Measurements from ENCODE around the gene ASPM. TPM values are rescaled to one million over a fixed set of nuclear protein-coding genes. Genes with fewer than 3 reads are reported as not detected.
"Not testable (repeated sequence)": the region's sequence is repeated elsewhere in the genome, so short reads cannot be mapped to it uniquely, and the experiment has no call there.

Gene ASPM
- polyA plus RNA-seq, 2 of the 4 experiments (the other 2 are of a cell fraction): 19.0 to 35.5 TPM

DNA sequence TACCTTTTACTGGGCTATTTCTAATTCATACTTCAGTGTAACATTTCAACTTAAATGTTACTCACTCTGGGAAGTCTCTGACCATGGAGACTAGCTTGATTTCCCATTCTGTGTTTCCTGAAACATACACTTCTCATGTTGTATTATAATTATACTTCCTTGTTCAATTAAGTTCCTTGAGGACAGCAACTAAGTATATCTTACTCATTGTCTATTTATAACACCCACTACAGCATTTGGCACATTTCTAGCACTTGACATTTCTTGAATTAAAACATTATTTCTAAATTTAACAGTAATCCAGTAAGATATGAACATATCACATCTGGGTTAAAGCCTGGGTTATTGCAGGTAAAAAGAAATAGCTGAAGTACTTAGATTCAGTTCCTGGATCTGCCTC lies 47.0 kb downstream of the ASPM start:
- ChIA-PET CTCF (no interaction called here), POLR2A (no interaction called here)
- FAIRE-seq (no peak), DNase-seq (ENCODE audit: low read depth in 1 of 2, low spot score in 1 of 2) (no peak), ATAC-seq (no peak)
- H3K4me3 ChIP-seq: no peak overlapping the region
- H3K27ac ChIP-seq: no peak overlapping the region
- H3K9me3 ChIP-seq: no peaks in the 10 kb centered on the region
- H3K4me2 ChIP-seq: no peak overlapping the region
- no peak for TF ChIP-seq MYC (IDR thresholded peaks at IDR 0.05; ENCODE audit: borderline replicate concordance, low read length)
- TF ChIP-seq HOXB13 (CRISPR knock-in tag; IDR thresholded peaks at IDR 0.05; ENCODE audit: low read depth): no peak
- TF ChIP-seq CBX8 (IDR thresholded peaks at IDR 0.05): no peak
- TF ChIP-seq ZNF302 (CRISPR knock-in tag; IDR thresholded peaks at IDR 0.05): no peak
- TF ChIP-seq KDM1A (IDR thresholded peaks at IDR 0.05; ENCODE audit: low read depth): no peak
- H3K4me1 ChIP-seq: peaks cover 7% of the 10 kb centered on the region; the same call in 1 of the 3 replicates

DNA sequence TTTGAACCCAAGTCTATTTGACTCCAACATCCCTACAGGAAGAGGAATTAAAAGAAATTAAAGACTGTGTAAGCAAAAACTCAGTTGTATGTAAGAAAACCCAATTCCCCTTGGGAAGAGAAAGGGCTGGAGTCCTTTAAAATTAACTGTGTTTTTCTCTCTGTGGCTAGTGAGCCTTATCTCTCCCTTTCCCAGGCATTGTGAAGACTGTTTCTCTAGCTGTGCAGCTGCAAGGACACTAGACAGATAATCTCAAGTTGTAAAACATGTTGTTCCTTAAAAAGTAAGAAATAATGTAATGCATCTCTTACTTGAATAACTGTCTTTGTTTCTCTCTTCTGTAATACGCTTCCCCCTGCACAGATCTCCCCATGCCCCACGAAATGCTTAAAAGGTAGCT lies 49.5 kb downstream of the ASPM start:
- ATAC-seq; CTCF ChIA-PET; H3K4me3 ChIP-seq; H3K27ac ChIP-seq; H3K9me3 ChIP-seq; DNase-seq (ENCODE audit: low read depth in 1 of 2, low spot score in 1 of 2); POLR2A ChIA-PET; H3K4me2 ChIP-seq; FAIRE-seq: not testable (repeated sequence)
- 100% methylated on average over 2 of the region's 2 CpGs for WGBS (ENCODE audit: missing lambda C conversion rate)
- peaks cover 15% of the 10 kb centered on the region; the same call in 1 of the 3 replicates for H3K4me1 ChIP-seq

DNA sequence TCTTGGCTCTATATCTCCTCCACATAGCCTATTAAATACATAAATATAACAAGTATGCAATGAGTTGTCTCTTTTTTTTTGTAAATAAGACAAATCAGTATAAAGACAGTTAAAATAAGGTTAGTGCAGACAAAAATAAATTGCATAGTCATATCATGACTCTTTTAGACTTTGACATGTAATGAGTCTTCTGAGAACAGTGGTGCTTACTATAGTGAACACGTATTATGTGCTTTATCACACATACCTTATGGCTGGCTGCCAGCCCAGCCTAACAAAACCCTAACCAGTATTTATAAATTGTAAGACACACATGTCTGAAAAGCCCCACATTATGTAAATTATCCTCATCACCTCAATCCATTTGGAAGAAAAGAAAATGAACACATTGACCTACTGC lies 50.3 kb downstream of the ASPM start:
- WGBS (ENCODE audit: missing lambda C conversion rate): 87% methylated on average over 1 of the region's 1 CpG
- FAIRE-seq (no peak), DNase-seq (ENCODE audit: low read depth in 1 of 2, low spot score in 1 of 2) (no peak), ATAC-seq (no peak)
- no peaks in the 10 kb centered on the region for H3K9me3 ChIP-seq
- no peak overlapping the region for H3K4me2 ChIP-seq
- TF ChIP-seq KDM1A (IDR thresholded peaks at IDR 0.05; ENCODE audit: low read depth) (no peak), SREBF2 (IDR thresholded peaks at IDR 0.05) (no peak), HEYL (CRISPR knock-in tag; IDR thresholded peaks at IDR 0.05) (no peak), NR3C1 (IDR thresholded peaks at IDR 0.05) (no peak), CEBPB (IDR thresholded peaks at IDR 0.05) (no peak), CBX8 (IDR thresholded peaks at IDR 0.05) (no peak), RAD21 (conservative IDR thresholded peaks at IDR 0.05 in 1 of 2, IDR thresholded peaks at IDR 0.05 in 1 of 2) (no peak), TFCP2L1 (CRISPR knock-in tag; IDR thresholded peaks at IDR 0.05) (no peak), CBX2 (IDR thresholded peaks at IDR 0.05; ENCODE audit: borderline replicate concordance, low read depth) (no peak), ZFP36 (IDR thresholded peaks at IDR 0.05; ENCODE audit: borderline replicate concordance, partially characterized antibody) (no peak), EHF (CRISPR knock-in tag; IDR thresholded peaks at IDR 0.05) (no peak), MYC (IDR thresholded peaks at IDR 0.05; ENCODE audit: borderline replicate concordance, low read length) (no peak), RFX5 (IDR thresholded peaks at IDR 0.05) (no peak), RARB (CRISPR knock-in tag; IDR thresholded peaks at IDR 0.05) (no peak), NFE2L2 (conservative IDR thresholded peaks at IDR 0.05; ENCODE audit: low read length) (no peak)
- TF ChIP-seq, protein P1, sequence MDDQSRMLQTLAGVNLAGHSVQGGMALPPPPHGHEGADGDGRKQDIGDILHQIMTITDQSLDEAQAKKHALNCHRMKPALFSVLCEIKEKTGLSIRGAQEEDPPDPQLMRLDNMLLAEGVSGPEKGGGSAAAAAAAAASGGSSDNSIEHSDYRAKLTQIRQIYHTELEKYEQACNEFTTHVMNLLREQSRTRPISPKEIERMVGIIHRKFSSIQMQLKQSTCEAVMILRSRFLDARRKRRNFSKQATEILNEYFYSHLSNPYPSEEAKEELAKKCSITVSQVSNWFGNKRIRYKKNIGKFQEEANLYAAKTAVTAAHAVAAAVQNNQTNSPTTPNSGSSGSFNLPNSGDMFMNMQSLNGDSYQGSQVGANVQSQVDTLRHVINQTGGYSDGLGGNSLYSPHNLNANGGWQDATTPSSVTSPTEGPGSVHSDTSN (IDR thresholded peaks at IDR 0.05): no peak
- TF ChIP-seq, protein P2, sequence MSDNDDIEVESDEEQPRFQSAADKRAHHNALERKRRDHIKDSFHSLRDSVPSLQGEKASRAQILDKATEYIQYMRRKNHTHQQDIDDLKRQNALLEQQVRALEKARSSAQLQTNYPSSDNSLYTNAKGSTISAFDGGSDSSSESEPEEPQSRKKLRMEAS (IDR thresholded peaks at IDR 0.05): no peak
- H3K4me1 ChIP-seq: peaks cover 15% of the 10 kb centered on the region; the same call in 1 of the 3 replicates
- POLR2A ChIA-PET: no interaction called here
- H3K27ac ChIP-seq: no peak overlapping the region
- H3K4me3 ChIP-seq: no peak overlapping the region
- CTCF ChIA-PET: no interaction called here

DNA sequence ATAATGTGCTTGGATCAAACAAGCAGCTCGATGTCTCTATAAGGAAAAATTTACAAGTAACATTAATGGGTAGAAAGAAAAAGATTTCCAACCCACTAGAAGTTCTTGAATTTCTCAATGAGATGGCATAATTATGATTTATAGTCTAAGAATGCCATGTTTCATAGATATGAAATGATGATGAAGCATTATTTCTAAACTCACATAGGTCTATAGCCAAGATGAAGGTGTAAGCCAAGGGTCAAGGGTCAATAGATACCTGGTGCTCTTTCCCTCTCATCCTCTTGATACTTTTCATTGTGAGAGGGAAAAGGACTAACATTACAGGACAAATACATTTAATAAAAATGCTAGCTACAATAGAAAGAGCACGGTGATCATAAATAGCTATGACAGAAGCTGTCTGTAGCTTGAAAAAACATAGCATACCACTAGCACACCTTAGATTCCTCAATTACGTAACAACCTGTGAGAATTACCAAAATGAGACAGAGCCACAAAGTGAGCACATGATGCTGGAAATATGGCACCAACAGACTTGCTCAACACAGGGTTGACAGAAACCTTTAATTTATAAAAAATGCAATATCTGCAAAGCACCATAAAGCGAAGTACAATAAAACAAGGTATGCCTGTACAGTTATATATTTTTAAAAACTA lies 53.1 kb downstream of the ASPM start:
- ChIA-PET POLR2A (no interaction called here), CTCF (no interaction called here)
- peaks cover 15% of the 10 kb centered on the region; the same call in 1 of the 3 replicates for H3K4me1 ChIP-seq
- no peak overlapping the region for H3K4me3 ChIP-seq
- H3K27ac ChIP-seq: no peak overlapping the region
- H3K9me3 ChIP-seq: no peaks in the 10 kb centered on the region
- ATAC-seq (no peak), FAIRE-seq (no peak), DNase-seq (ENCODE audit: low read depth in 1 of 2, low spot score in 1 of 2) (no peak)
- no peak overlapping the region for H3K4me2 ChIP-seq
- TF ChIP-seq, protein P3, sequence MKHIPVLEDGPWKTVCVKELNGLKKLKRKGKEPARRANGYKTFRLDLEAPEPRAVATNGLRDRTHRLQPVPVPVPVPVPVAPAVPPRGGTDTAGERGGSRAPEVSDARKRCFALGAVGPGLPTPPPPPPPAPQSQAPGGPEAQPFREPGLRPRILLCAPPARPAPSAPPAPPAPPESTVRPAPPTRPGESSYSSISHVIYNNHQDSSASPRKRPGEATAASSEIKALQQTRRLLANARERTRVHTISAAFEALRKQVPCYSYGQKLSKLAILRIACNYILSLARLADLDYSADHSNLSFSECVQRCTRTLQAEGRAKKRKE (CRISPR knock-in tag; IDR thresholded peaks at IDR 0.05; ENCODE audit: low read depth): no peak
- TF ChIP-seq MAFK (IDR thresholded peaks at IDR 0.05; ENCODE audit: partially characterized antibody): peak; percentile 89
- WGBS (ENCODE audit: missing lambda C conversion rate): 94% methylated on average over 4 of the region's 4 CpGs
